ENCODE results near the gene COL4A6. TPM values are rescaled to one million over a fixed set of nuclear protein-coding genes. Genes with fewer than 3 reads are reported as not detected.

The COL4A6 gene
- total and polyA plus RNA-seq, 10 donors: 0.15 to 4.8 (median 0.84) TPM

DNA sequence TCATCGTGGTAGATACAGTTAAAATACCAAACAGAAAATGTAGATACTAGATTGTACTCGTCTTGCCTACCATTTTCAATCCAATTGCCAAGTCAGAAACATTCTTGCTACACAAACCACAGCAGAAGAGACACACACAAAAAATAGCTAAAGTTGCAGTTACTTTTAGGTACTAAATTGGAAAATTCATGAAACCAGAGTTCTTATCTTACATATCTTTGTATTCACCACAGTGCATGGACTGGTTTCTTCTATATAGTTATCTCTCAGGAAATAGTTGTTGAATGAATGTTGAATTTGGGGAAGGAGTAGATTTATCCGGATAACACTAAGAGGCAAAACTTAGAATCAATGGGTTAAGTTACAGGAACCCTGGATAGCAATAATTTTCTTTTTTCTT, 15.6 kb upstream of the COL4A6 start:
- no peak for TF ChIP-seq POLR2AphosphoS5 (IDR thresholded peaks at IDR 0.05)
- TF ChIP-seq, protein P1, sequence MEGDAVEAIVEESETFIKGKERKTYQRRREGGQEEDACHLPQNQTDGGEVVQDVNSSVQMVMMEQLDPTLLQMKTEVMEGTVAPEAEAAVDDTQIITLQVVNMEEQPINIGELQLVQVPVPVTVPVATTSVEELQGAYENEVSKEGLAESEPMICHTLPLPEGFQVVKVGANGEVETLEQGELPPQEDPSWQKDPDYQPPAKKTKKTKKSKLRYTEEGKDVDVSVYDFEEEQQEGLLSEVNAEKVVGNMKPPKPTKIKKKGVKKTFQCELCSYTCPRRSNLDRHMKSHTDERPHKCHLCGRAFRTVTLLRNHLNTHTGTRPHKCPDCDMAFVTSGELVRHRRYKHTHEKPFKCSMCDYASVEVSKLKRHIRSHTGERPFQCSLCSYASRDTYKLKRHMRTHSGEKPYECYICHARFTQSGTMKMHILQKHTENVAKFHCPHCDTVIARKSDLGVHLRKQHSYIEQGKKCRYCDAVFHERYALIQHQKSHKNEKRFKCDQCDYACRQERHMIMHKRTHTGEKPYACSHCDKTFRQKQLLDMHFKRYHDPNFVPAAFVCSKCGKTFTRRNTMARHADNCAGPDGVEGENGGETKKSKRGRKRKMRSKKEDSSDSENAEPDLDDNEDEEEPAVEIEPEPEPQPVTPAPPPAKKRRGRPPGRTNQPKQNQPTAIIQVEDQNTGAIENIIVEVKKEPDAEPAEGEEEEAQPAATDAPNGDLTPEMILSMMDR (IDR thresholded peaks at IDR 0.05 in 8 of 11, conservative IDR thresholded peaks at IDR 0.05 in 3 of 11): no peak
- TF ChIP-seq POLR2A (IDR thresholded peaks at IDR 0.05): no peak
- Histone ChIP-seq H3K27me3 (replicated peaks in 1 of 7) (no peaks in the 10 kb centered on the region), H3K4me3 (no peak overlapping the region), H3K4me1 (no peaks in the 10 kb centered on the region), H3K9me3 (peaks cover 0 to 2% (median 0%) of the 10 kb centered on the region in 8 donors), H3K27ac (no peak overlapping the region), H3K36me3 (no peaks in the 10 kb centered on the region)
- DNase-seq: no peak
- intact Hi-C loops (cut with DNase I; ENCODE audit: low total_unique reads): no loop called here
- WGBS, 5 donors: 52 to 79% (median 67%) methylated on average over 3 of the region's 3 CpGs

DNA sequence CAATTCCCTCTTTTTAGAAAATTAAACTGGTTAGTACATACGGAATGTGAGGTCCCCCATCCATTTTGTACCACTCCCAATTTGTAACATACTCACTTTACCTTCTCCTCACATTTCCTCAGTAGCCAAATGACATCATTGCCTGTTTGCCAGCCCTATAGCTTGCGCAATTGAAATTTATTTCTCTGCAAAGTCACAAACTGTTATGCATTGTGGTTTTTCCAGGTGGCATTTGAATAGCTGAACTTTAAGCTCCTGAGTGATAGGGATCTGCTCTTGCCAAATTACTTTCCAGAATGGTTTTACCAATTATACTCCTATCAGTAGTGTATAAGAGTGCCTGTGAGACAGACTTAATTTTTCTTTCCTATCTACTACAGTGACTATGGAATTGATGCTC, 9.1 kb upstream of the COL4A6 start:
- WGBS, 5 donors: 60 to 86% (median 82%) methylated on average over 2 of the region's 2 CpGs
- Histone ChIP-seq H3K9me3 (no peaks in the 10 kb centered on the region), H3K4me3 (no peak overlapping the region), H3K27ac (no peak overlapping the region), H3K4me1 (no peaks in the 10 kb centered on the region), H3K27me3 (replicated peaks in 1 of 7) (peaks cover 0 to 6% (median 0%) of the 10 kb centered on the region in 7 donors), H3K36me3 (no peaks in the 10 kb centered on the region)
- no peak for DNase-seq
- no peak for TF ChIP-seq POLR2A (IDR thresholded peaks at IDR 0.05)
- TF ChIP-seq POLR2AphosphoS5 (IDR thresholded peaks at IDR 0.05): no peak
- TF ChIP-seq, protein P1 (IDR thresholded peaks at IDR 0.05 in 8 of 11, conservative IDR thresholded peaks at IDR 0.05 in 3 of 11): no peak
- intact Hi-C loops (cut with DNase I; ENCODE audit: low total_unique reads): no loop called here

DNA sequence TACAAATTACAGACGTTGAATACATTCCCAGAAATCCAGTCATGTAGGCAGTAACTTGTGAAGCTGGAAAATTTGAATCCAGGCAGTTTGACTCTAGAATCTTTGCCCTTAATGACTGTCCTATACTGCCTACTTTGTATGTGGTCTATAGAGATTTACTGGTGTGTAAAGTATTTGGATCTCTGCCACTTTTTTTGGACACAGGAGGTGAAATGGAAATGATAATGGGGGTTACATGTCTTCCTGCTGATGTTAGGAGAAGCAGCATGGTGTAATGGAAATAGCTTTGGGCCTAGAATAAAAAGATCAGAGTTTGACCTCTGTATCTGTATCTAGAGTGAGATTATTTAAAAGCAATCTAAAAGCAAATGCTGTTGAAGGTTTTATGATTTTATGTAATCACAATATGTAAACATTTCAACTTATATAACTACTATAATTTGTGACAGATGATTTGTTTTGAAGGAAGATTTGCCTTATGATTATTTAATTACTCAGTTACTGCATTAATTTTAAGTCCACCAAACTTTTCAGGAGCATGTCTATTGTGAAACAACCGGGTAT, 4.8 kb upstream of the COL4A6 start:
- WGBS, 5 donors: 43 to 77% (median 67%) methylated on average over 2 of the region's 2 CpGs
- Histone ChIP-seq H3K4me1 (no peaks in the 10 kb centered on the region), H3K36me3 (no peaks in the 10 kb centered on the region), H3K27me3 (replicated peaks in 1 of 7) (peaks cover 0 to 26% (median 14%) of the 10 kb centered on the region in 7 donors), H3K27ac (no peak overlapping the region), H3K9me3 (no peaks in the 10 kb centered on the region), H3K4me3 (no peak overlapping the region)
- TF ChIP-seq POLR2AphosphoS5 (IDR thresholded peaks at IDR 0.05) (no peak), POLR2A (IDR thresholded peaks at IDR 0.05) (no peak)
- TF ChIP-seq, protein P1 (IDR thresholded peaks at IDR 0.05 in 8 of 11, conservative IDR thresholded peaks at IDR 0.05 in 3 of 11): no peak
- intact Hi-C loops (cut with DNase I; ENCODE audit: low total_unique reads): no loop called here
- no peak for DNase-seq

DNA sequence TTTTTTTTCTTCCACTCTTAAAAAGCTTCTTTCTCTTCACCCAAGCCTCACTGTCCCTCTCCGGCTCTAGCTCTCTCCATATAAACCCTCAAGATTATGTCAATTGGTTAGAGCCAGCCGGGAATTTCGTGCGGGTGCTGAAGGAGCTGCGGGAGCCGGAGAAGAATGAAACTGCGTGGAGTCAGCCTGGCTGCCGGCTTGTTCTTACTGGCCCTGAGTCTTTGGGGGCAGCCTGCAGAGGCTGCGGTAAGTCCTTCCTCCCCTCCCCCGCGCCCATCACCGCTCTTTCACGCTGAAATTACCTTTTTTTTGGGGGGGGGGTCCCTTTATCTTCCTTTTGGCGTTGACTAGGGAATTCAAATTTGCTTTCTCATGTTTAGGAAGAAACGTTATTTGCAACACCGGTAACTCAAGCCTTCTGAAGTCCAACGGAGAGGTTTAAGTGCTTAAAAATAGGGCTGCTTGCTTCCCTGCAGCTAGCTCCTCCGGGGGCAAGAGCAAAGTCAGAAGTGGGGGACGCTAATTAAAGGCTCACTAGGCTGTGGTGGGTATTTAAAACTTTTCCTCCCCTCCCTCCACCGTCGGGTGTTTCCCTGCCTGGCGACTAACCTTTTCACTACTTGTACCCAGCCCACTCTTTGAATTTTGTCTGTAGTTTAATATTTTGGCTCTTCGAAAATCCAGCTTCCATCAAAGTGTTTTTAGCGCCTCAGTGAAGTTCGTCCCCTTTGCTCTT, 1.9 kb upstream of the COL4A6 start:
- Histone ChIP-seq H3K4me3 (peak overlapping the region in 7 of 8 donors; percentile 5 to 59 (median 25)), H3K9me3 (no peaks in the 10 kb centered on the region), H3K4me1 (no peaks in the 10 kb centered on the region), H3K27me3 (replicated peaks in 1 of 7) (peaks cover 0 to 34% (median 16%) of the 10 kb centered on the region in 7 donors), H3K36me3 (no peaks in the 10 kb centered on the region), H3K27ac (peak overlapping the region in 2 of 8 donors; percentile 22 to 33)
- intact Hi-C loops (cut with DNase I; ENCODE audit: low total_unique reads): no loop called here
- TF ChIP-seq, protein P1 (IDR thresholded peaks at IDR 0.05 in 8 of 11, conservative IDR thresholded peaks at IDR 0.05 in 3 of 11): no peak
- TF ChIP-seq POLR2AphosphoS5 (IDR thresholded peaks at IDR 0.05) (no peak), POLR2A (IDR thresholded peaks at IDR 0.05) (no peak)
- 2 to 22% (median 9%) methylated on average over 20 to 25 of the region's 25 CpGs for WGBS, 5 donors
- DNase-seq: no peak
